Stimulated activated naive CD4-positive, alpha-beta T cell treated with Interleukin-2 at 50 U/mL for 16 hours (primary cell): ENCODE measurements around the gene PTBP1.
"Not testable (repeated sequence)": the region's sequence is repeated elsewhere in the genome, so short reads cannot be mapped to it uniquely, and the experiment has no call there.

Experiments used
- DNase-seq: peaks from one replicate; lab custom pipeline; 2025; lab: John Stamatoyannopoulos, UW

The PTBP1 gene

GRCh38 chr19:829129-829758, 32.0 kb downstream of the PTBP1 start:
- DNase-seq = no peak

- no peak for DNase-seq
Measured at GRCh38 chr19:831407-832369, 34.4 kb downstream of the PTBP1 start.

- DNase-seq = no peak
Measured at GRCh38 chr19:834216-834615, 37.0 kb downstream of the PTBP1 start.

- no peak for DNase-seq
Measured at GRCh38 chr19:835210-835810, 38.1 kb downstream of the PTBP1 start.

GRCh38 chr19:840519-841206, 43.4 kb downstream of the PTBP1 start, which contains the start of gene PRTN3:
Gene PRTN3, plus strand, starts transcription at chr19:840999. Its CDS starts 10 bp downstream, at chr19:841009.
- no peak for DNase-seq

GRCh38 chr19:842802-843179, 45.5 kb downstream of the PTBP1 start:
- DNase-seq = not testable (repeated sequence)

GRCh38 chr19:843180-843835, 46.1 kb downstream of the PTBP1 start:
- DNase-seq = no peak

- DNase-seq = no peak
Measured at GRCh38 chr19:843836-844545, 46.7 kb downstream of the PTBP1 start.

GRCh38 chr19:844546-844971, 47.3 kb downstream of the PTBP1 start:
- DNase-seq = no peak

- DNase-seq = no peak
Measured at GRCh38 chr19:845707-846521, 48.7 kb downstream of the PTBP1 start.

GRCh38 chr19:848386-848921, 51.2 kb downstream of the PTBP1 start:
- DNase-seq = no peak

- not testable (repeated sequence) for DNase-seq
Measured at GRCh38 chr19:849195-849594, 51.9 kb downstream of the PTBP1 start.

- no peak for DNase-seq
Measured at GRCh38 chr19:850221-850978, 53.1 kb downstream of the PTBP1 start.

GRCh38 chr19:850979-851335, 53.7 kb downstream of the PTBP1 start:
- DNase-seq = no peak

- no peak for DNase-seq
Measured at GRCh38 chr19:852136-853013, 55.1 kb downstream of the PTBP1 start, which contains the start of gene ELANE. Gene ELANE, plus strand, starts transcription at chr19:852303. Its CDS starts 26 bp downstream, at chr19:852329.

- DNase-seq = no peak
Measured at GRCh38 chr19:853014-853585, 55.8 kb downstream of the PTBP1 start.

GRCh38 chr19:853614-854220, 56.5 kb downstream of the PTBP1 start:
- DNase-seq = not testable (repeated sequence)
